ENCODE data around the gene AMIGO1.

DNA sequence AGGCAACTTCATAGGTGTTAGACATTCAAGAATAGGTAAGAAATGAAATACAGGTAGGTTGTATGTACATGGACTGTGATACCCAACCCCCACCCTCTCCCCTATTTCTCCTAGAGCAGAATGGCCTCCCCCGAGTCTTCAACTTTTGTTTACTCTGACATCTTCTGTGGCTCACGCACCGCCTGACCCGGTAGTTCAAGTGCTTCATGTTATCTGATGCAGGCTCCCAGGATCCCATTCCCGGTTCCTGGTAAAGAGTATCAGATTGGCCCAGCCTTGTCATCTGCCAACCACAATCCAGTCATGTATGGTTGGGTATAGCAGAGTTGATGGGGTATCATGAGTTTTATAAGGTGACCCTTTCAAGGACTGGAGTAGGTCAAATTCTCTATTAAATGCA is 48.0 kb upstream of the AMIGO1 start:
- TF ChIP-seq, protein P1, sequence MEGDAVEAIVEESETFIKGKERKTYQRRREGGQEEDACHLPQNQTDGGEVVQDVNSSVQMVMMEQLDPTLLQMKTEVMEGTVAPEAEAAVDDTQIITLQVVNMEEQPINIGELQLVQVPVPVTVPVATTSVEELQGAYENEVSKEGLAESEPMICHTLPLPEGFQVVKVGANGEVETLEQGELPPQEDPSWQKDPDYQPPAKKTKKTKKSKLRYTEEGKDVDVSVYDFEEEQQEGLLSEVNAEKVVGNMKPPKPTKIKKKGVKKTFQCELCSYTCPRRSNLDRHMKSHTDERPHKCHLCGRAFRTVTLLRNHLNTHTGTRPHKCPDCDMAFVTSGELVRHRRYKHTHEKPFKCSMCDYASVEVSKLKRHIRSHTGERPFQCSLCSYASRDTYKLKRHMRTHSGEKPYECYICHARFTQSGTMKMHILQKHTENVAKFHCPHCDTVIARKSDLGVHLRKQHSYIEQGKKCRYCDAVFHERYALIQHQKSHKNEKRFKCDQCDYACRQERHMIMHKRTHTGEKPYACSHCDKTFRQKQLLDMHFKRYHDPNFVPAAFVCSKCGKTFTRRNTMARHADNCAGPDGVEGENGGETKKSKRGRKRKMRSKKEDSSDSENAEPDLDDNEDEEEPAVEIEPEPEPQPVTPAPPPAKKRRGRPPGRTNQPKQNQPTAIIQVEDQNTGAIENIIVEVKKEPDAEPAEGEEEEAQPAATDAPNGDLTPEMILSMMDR (IDR thresholded peaks at IDR 0.05 in 2 of 3, conservative IDR thresholded peaks at IDR 0.05 in 1 of 3; ENCODE audit: borderline replicate concordance in 1 of 3, insufficient read depth in 1 of 3, low read depth in 2 of 3, low read length in 2 of 3), result no peak
- TF ChIP-seq YY1 (IDR thresholded peaks at IDR 0.05; ENCODE audit: extremely low read depth, insufficient replicate concordance, low read depth, low read length) (no peak), TCF7L2 (IDR thresholded peaks at IDR 0.05; ENCODE audit: borderline replicate concordance, extremely low read depth, insufficient read depth, insufficient read length) (no peak), POLR2A (IDR thresholded peaks at IDR 0.05; ENCODE audit: borderline replicate concordance, extremely low read depth, insufficient read depth, insufficient read length) (no peak), EZH2 (IDR thresholded peaks at IDR 0.05) (no peak), SIN3A (IDR thresholded peaks at IDR 0.05; ENCODE audit: low read depth) (no peak)
